Stimulated activated CD8-positive, alpha-beta memory T cell treated with anti-CD3 and anti-CD28 coated beads, Interleukin-7, amount 100 ng/mL, for 48 hours (primary cell): Measurements from ENCODE around the gene GPR135.

Experiments used
- DNase-seq, 2 donors: peaks; one replicate each; pipeline ENCODE4 v3.0.0-alpha.2; 2020; ENCODE audit warnings: low read depth in 1 of 2; ENCODE audit errors: extremely low read depth in 1 of 2

GPR135 gene, protein sequence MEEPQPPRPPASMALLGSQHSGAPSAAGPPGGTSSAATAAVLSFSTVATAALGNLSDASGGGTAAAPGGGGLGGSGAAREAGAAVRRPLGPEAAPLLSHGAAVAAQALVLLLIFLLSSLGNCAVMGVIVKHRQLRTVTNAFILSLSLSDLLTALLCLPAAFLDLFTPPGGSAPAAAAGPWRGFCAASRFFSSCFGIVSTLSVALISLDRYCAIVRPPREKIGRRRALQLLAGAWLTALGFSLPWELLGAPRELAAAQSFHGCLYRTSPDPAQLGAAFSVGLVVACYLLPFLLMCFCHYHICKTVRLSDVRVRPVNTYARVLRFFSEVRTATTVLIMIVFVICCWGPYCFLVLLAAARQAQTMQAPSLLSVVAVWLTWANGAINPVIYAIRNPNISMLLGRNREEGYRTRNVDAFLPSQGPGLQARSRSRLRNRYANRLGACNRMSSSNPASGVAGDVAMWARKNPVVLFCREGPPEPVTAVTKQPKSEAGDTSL

DNA sequence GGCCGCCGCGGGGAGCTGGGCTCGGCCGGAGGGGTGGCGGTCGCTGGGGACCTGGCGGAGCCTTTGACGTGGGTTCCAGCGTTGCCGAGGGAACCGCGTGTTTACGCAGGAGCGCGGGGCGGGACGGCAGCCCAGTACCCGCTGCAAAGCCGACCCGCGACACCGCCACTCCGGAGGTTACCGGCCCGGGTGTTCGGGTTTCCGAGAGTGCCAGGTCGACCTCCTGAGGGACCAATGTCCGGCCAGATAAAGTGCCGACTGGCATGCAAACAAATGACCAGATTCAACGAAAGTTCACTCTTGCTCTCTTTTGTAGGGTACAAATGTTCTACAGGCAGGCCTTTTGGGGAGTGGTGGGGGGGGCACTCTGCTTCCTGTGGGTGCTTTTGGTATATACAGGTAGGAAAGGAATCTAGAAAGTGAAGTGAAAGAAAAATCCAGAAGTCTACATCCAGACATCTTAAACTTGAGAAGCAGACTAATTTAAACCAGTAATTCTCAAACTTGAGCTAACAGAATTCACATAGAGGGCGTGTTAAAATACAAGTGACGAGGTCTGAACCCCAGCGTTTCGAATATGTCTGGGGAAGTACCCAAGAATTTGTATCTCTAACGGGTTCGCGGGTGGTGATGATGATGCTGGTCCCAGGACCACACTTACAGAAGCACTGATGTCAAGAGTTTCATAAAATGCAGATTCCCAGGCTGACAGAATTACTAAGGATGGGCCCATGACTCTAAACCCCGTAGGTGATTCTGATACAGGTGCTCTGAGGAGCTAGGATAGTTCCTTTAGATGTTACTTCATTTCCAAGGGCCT is at the start of gene GPR135:
TSS of gene GPR135 (minus strand) at position 65 of the 820 bp plus-strand sequence. CDS start 154 bp downstream, outside the sequence.
- no peak for DNase-seq

DNA sequence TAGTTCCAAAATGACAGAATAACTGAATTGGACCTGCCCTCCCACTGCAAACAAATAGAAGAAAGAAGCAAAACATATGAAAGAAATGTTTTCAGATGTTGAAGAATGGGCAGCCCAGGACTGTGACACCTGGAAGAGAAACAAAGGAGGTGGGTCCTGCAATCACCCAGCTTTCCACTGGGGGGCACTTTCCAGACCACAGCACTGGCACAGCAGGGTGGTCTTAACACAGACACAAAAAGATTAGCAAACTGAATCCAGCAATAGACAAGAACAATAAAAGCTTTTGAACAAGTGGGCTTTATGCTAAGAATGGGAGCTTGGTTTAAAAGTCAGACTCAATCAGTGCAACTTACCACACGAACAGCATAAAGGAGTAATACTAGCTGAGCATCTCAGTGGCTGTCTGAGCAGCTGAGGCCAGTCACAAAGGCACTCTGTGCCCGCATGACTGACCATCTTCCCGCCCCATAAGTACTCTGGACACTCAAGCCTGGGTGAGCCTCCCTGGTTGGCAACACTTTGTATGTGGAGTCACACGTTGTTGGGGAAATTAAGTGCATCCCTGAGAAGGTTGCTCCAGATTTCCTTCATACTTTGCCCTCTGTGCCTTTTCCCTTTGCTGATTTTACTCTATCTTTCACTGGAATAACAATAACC is 46.9 kb upstream of the GPR135 start:
- DNase-seq, result no peak

DNA sequence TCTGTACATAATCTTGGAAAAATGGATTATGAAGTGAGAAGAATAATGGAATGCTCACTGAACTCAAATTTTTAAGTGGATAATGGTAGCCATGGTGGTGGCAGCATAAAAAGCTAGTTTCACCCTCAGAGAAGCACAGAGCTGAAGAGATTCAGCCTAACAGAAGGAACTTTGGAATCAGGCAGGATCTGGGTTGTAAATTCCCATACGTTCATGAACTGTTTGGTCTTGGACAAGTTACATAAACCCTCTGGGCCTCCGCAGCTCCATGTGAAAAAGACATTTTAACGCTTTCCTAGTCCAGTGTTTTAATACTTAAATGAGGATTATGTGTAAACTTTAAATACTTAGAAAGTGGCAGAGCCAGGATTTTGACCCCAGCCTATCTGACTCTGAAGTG is 45.8 kb upstream of the GPR135 start:
- DNase-seq, result no peak

DNA sequence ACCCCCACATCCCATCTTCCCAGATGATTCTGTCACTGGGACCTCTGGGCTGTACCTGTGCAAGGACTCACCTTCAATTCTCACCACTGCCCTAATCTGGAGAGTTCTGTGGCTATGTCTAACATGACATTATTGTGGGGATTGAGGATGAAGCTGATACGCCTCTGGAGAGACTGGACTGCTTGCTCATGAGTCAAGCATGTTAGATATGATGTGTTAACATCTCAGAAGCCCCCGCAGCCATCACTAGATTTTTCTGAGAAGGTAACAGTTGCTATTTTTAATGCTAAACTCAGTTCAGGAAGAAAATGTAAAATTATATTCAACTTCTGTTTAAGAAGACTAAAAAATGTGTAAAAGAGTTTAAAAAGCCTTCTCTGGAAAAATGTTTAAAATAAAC is 44.8 kb upstream of the GPR135 start:
- DNase-seq, result no peak

DNA sequence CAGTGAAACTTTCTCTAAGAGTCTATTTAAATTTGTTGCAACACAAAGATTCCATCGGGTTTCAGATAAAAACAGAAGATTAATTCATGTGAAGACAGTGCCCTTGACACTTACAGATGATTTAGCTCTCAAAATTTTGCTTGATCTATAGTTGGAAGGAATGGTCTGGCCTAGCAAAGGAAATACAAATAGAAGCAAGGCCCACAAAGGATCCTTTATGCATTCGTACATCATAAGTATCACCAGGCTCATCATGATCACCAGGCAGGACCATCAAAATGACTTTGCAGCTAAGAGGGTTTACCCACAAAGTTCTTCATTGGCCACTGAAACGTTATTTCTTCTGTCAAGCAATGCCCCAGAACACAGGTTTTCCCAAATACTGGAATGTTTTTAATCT is 43.9 kb upstream of the GPR135 start:
- DNase-seq, result no peak

DNA sequence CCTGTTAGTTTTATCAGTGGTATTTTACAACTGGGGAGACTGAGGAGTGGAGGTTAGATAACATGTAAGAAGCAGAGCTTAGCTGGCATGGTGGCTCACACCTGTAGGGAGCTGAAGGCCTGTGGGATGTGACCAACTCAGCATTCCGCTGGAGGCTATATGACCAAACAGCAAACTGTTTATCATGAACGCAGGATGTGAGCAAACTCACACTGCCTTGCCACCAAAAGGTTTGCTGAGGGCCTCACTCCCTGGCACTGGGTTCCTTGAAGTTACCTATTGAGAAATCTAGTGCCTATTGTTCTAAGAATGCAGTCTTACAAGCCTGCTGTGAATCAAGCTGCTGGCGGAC is 42.5 kb upstream of the GPR135 start:
- no peak for DNase-seq

DNA sequence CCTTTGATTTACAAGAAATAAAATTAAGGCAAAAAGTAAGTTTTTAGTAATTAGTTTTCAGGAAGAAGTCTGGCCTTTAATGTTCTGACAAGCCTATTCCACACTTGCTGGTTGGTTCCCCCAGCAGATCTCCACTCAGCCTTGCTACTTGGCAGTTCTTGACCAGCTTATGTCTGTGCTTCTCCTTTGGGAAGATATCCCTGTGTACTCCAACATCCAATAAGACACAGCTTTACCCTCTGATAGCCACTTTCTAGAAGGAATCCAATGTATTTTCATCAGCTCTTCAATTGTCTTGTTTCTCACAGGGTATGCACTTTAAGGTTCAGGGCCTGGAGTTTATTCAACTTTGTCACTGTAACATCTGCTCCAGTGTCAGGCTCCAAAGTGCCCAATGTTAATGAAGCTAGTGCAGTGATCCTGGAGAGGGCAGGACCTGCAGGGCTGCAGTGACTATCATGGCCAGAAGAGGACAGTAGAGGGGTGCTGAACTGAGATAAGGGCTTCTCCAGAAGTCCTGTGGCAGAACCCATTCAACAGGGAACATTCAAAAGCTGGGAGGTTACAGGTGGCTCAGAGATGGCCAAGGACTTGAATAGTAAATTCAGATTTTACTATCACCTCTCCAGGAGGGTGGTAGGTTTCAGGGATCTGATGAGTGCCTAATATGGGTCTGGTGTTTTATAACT is 42.0 kb upstream of the GPR135 start:
- DNase-seq, result peak in 1 of 2 donors; percentile 14

DNA sequence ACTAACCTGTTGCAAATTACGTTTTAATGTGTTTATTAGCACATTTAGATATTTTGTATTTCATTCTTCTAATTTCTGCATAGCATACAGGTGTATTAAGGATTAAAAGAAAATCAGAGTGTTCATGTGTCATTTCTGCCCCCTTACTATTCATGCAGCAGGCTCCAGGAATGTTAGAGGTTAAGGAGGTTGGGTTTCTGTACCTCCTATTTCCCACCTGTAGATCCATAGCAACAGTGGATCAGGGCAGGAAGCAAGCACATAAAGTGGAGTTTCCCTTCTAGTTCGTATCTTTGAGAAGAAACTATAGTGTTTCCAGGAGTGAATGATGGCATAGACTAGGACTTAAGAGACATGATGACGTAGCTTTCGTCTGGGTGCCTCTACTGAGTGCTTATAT is 38.1 kb upstream of the GPR135 start:
- no peak for DNase-seq

DNA sequence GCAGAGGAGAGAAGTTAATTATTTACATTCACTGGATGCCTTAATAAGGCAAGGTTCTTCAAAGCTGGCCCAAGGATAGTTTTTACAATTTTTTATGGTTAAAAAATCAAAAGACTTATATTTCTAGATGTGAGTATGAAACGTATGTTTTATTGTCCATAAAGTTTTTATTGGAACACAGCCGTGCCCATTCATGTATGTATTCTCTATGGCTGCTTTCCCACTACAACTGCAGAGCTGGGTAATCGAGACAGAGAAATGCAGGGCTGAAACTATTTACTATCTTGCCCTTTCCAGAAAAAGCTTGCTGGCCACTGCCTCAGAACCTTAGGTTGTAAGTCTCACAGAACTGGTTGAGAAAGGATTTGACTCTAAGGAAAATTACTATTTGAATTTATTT is 35.6 kb upstream of the GPR135 start:
- DNase-seq, result no peak

DNA sequence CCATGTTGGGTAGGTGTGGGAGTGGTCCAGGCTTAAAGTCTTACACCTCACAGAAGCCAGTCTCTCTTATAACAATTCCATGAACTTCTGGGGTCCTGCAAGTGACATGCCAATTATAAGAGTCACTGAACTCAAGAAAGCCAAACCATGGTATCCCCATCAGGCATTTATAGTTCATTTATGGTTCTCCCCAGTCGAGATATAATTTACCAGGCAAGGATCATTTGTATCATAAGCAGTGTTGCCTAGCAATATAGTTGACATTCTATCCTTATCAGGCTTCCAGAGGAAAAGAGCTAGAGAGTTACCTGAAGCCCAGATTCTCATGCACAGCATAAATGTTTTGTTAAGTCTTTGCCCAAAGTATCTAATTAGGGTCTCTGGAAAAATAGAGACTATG is 27.2 kb upstream of the GPR135 start:
- no peak for DNase-seq

DNA sequence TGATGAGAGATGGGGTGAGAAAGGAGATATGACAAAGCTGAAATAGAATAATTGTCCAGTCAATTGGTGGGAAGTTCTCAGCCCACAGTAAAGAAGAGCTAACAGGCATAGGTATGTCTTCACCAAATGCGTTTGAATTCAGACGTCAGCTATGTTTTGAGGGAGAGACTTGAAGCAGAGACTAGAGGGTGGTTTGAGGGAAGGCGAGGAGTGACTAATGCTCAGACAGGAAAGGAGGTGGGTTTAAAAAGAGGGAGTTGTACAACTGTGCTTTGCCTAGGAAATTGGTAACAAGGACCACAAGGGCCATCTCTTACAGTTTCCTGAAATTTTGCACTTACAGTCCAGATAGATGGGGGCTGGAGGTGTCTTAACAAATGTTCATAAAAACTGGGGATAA is 25.6 kb upstream of the GPR135 start:
- DNase-seq, result no peak

DNA sequence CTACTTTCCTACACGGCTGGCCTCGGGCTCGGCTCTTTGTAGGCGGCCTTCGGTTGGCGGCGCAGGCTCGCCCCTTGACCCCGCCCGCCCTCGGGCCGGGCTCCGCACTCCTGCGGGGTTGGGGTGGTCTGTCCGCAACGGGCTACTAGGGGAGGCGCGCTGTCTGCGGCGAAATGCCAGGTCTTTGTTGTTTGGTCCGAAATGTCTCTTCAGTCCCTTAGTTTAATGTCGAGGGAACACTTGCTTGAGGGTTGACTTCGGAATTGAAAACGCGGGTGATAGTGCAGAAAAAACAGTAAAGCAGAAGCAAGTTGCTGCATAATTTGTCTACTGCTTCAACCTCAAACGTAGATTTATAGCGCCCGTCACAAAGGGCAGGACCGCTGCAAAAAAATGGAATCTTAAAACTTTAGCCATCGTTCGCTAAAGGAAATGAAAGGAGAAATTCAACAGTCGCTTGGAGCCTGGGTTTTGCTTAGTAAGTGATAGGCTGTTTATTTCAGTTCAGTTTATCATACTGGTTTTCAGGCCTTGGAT is 19.5 kb upstream of the GPR135 start:
- DNase-seq, result no peak

DNA sequence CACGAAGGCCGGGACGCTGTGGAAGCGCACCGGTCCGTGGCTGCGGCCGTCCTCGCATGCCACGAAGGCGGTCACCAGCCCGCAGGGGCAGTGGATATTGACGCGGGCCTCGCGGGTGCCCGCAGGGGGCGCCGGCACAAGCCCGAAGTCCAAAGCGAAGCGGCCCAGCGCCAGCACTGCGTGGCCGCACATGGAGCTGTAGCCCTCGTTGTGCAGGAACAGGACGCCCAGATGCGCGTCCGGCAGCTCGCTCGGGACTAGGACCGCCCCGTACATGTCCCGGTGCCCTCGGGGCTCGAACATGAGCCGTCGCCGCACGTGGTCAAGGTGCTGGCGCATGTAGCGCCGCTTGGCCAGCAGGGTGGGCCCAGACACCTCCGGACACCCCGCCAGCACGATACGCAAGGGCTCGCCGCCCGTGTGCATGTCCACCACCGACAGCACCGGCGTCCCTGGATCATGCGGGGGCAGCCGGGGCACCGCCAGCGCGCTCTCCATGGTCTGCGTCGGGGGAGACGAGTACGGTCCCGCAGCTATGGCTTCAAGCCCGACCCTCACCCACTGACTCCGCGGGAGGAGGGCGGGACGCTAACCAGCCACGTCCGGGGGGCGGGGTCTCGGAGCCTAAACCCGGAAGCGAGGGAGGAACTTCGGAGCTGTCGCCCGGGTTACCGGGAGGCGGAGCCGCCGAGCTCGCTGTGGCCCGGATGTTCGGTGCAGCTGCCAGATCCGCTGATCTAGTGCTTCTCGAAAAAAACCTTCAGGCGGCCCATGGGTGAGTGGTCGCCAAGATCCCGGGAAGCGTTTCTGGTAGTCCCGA is 18.8 kb upstream of the GPR135 start, which contains the start of the genes JKAMP and L3HYPDH:
TSS of gene JKAMP (plus strand) at position 699 of the 820 bp plus-strand sequence. CDS start at position 772, 73 bp downstream.
TSS of gene L3HYPDH (minus strand) at position 590 of the 820 bp plus-strand sequence. CDS start at position 498, 92 bp downstream.
- peak; percentile 89 to 96 for DNase-seq

DNA sequence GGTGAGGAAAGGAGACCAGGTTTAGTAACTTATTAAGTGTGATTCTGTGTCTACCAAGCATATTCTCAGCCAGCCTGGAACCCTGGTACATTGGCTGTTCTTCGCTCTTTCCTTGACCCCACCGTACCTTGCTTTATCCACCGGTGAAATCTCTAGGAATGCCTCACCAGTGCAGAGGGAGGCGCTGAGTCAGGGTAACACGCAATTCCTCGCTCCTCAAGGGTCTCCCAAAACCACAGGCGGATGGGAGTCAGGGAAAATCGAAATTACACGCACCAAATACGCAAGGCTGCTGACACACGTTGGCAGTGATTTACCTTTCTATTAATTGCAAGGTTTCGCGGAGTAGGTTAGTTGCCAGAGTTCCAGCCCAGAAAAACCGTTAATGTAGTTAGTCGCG is 18.2 kb upstream of the GPR135 start:
- no peak for DNase-seq

DNA sequence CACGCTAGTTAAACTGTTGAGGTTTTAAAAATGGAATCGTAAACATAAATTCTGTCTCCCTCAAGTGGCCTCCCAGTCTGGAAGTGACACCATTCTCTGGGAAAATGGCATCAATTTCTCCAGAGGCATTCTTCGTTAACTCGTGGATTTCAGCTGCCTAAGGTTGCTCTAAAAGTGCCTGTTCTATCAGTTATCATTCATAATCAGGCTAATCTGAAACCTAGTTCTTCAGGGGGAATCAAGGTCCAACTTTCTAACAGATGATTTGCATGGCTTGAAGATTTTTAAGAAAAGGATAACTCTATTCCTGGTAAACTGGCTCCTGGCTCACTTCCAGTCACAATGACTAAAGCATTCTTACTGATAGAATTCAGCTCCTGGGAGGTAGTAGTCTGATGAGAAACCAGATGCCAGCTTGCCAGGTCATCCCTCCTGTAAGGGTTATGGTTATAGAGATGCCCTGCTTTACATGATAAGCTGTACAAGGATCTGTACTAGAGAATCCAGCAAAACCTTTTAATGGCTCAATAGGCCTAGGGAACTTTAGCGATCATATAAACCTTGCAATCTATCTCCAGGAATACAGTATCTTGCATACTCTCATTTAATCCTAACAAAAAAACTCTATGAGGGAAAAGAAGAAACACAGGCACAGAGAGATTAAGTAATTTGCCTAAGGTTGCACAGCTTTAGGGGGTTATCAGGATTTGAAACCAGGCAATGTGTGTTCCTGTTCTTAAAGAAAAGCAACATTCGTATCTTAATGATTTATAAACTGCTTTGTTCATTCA is 17.6 kb upstream of the GPR135 start:
- DNase-seq, result no peak

DNA sequence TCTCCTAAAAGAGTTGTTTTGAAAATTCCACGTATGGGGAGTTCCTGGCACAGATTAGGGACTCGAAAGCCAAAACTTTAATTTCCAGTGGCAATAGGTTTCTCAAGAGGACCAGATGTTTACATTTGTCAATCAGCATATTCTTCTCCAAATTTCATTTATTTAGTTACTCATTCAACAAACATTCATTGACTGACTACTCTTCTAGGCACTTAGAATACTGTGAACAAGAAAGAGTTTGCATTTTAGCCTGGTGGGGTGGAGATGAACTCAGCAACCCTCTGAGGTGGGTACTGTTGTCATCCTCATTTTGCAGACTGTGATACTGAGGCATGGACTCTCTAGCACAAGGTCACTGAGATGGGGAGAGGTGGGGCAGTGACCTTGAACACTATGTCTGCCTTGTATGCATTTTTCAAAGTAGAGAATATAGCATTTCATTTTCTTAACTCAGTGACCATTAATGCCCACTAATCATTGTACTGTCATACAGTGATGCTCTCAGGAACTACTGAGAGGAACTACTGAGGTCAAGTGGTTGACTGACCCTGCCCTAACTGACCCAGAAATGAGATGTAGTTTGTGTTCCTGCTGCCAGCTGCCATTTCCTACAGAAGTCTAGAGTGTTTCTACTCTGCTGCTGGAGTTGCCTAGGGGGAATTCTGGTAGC is 16.8 kb upstream of the GPR135 start:
- DNase-seq, result no peak

DNA sequence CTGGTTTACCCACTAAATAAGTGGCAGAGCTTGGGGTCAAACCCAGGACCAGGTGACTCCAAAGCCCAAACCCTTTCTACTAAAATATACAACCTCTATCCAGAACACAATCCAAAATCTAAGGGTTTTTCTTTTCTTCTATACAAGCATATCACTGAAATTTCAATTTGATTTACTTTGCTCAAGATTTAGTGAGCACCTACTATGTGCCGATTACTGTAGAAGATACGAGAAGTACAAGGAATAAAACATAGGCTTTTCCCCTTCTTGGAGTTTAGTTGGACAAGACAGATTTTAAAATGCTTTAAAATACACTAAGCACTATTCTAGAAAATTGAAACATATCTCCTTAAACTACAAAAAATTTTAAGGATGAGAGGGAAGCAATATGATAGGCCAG is 16.2 kb upstream of the GPR135 start:
- DNase-seq, result no peak

DNA sequence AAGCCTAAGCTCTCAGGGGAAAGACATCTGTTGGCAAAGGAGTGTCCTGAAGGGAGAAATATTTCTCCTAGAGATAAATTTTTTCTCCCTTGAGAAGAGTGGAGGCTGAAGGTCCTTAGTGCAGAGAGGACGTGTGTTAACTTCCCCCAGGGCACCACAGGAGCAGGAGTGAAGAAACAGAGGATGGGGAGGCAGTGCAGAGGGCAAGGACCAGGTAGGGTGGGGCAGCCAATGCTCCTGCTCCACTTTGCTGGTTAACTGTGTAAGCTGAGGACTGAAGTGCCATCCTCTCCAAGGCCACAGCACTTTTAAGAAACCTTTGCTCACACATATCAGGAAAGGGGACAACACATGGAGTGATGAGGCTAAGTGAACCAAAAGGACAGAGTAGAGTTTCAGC is 15.0 kb upstream of the GPR135 start:
- DNase-seq, result no peak
